CD4-positive, alpha-beta T cell treated with Interleukin-12 subunit alpha and Interleukin-12 subunit beta, for 1 hour (primary cell): Measurements from ENCODE around the gene PTPN14.
"Not testable (repeated sequence)": the region's sequence is repeated elsewhere in the genome, so short reads cannot be mapped to it uniquely, and the experiment has no call there.

Experiments
- DNase-seq: peaks from one replicate; pipeline ENCODE4 v3.0.0-alpha.2; 2020

PTPN14 gene

GRCh38 chr1:214420833-214421232 lies 130.6 kb downstream of the PTPN14 start:
- no peak for DNase-seq

- DNase-seq, result no peak
Measured at GRCh38 chr1:214420341-214420740, 131.1 kb downstream of the PTPN14 start.

GRCh38 chr1:214419650-214420049 lies 131.8 kb downstream of the PTPN14 start:
- no peak for DNase-seq

GRCh38 chr1:214418391-214418790 lies 133.0 kb downstream of the PTPN14 start:
- no peak for DNase-seq

- DNase-seq, result no peak
Measured at GRCh38 chr1:214417545-214418210, 133.7 kb downstream of the PTPN14 start.

GRCh38 chr1:214416858-214417257 lies 134.5 kb downstream of the PTPN14 start:
- DNase-seq, result no peak

GRCh38 chr1:214416417-214416816 lies 135.0 kb downstream of the PTPN14 start:
- no peak for DNase-seq

- no peak for DNase-seq
Measured at GRCh38 chr1:214415131-214415530, 136.3 kb downstream of the PTPN14 start.

GRCh38 chr1:214414691-214415090 lies 136.7 kb downstream of the PTPN14 start:
- no peak for DNase-seq

GRCh38 chr1:214413315-214413714 lies 138.1 kb downstream of the PTPN14 start:
- no peak for DNase-seq

- no peak for DNase-seq
Measured at GRCh38 chr1:214404571-214405213, 146.7 kb downstream of the PTPN14 start.

GRCh38 chr1:214404154-214404553 lies 147.2 kb downstream of the PTPN14 start:
- no peak for DNase-seq

GRCh38 chr1:214403431-214403830 lies 148.0 kb downstream of the PTPN14 start:
- no peak for DNase-seq

GRCh38 chr1:214402613-214403083 lies 148.8 kb downstream of the PTPN14 start:
- DNase-seq, result no peak

GRCh38 chr1:214401666-214402065 lies 149.7 kb downstream of the PTPN14 start:
- DNase-seq, result no peak

- no peak for DNase-seq
Measured at GRCh38 chr1:214400131-214400530, 151.3 kb downstream of the PTPN14 start.

GRCh38 chr1:214398490-214398889 lies 152.9 kb downstream of the PTPN14 start:
- DNase-seq, result no peak

GRCh38 chr1:214397497-214397896 lies 153.9 kb downstream of the PTPN14 start:
- no peak for DNase-seq

GRCh38 chr1:214396330-214396729 lies 155.1 kb downstream of the PTPN14 start:
- no peak for DNase-seq

GRCh38 chr1:214394569-214394968 lies 156.8 kb downstream of the PTPN14 start:
- not testable (repeated sequence) for DNase-seq

- DNase-seq, result no peak
Measured at GRCh38 chr1:214393086-214393485, 158.3 kb downstream of the PTPN14 start.

GRCh38 chr1:214391873-214392645 lies 159.3 kb downstream of the PTPN14 start:
- no peak for DNase-seq

- DNase-seq, result no peak
Measured at GRCh38 chr1:214389734-214390133, 161.7 kb downstream of the PTPN14 start.

GRCh38 chr1:214386747-214387146 lies 164.7 kb downstream of the PTPN14 start:
- no peak for DNase-seq
